ENCODE data around the gene RFX3. TPM values are rescaled to one million over a fixed set of nuclear protein-coding genes. Genes with fewer than 3 reads are reported as not detected.

The RFX3 gene
- total and polyA plus RNA-seq, 2 of the 13 experiments (the other 11 are each of a cell fraction or from before 2014, with no cell fraction given), result 2.7 to 5.3 TPM

DNA sequence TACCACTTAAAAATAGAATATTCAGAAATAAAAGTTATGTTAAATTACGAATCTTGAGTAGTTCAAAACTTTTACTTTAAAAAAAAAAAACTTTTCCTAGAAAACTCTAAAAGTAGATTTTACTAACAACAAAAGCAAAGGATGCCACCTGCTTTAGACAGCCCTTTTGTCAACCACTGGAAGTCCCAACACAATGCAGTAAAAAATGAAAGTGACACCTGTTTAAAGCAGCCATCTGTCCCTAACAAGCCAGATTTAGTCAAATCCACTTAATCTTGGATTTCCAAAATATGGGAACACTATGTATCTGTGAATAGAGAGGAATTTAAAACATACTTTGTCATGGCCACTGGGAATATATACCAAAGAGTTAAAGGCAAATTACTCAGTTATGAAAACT lies 3.8 kb downstream of the RFX3 start:
- TF ChIP-seq ZNF597 (CRISPR knock-in tag; IDR thresholded peaks at IDR 0.05), result no peak
- TF ChIP-seq, protein P1, sequence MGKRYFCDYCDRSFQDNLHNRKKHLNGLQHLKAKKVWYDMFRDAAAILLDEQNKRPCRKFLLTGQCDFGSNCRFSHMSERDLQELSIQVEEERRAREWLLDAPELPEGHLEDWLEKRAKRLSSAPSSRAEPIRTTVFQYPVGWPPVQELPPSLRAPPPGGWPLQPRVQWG (CRISPR knock-in tag; IDR thresholded peaks at IDR 0.05; ENCODE audit: borderline replicate concordance, low read depth), result no peak
- no peak for TF ChIP-seq DPF2 (CRISPR knock-in tag; IDR thresholded peaks at IDR 0.05; ENCODE audit: borderline replicate concordance, low read depth)
- no peak for TF ChIP-seq NR2C2 (CRISPR knock-in tag; IDR thresholded peaks at IDR 0.05; ENCODE audit: borderline replicate concordance)
- ChIA-PET POLR2A (no interaction called here), CTCF (ENCODE audit: low intra/inter-chr PET ratio, low total read pairs) (no interaction called here)
- in situ Hi-C loops (cut with HindIII; ENCODE audit: extremely low pct_ligation_motif_present, low pct_unique_long_range_greater_than_20kb) (loop anchor here (25.0 kb wide), 1 partner anchor 685 kb away; the partner anchor contains the start of gene PUM3), intact Hi-C loops (cut with micrococcal nuclease; ENCODE audit: unreplicated experiment) (loop anchor here (5.0 to 10.0 kb wide), 2 partner anchors 55 to 783 kb away; partner anchors contain the start of gene GLIS3)
- H3K9ac ChIP-seq (ENCODE audit: insufficient read depth, low read depth, low read length), result no peak overlapping the region
- peaks cover 47% of the 10 kb centered on the region for H3K79me2 ChIP-seq (ENCODE audit: insufficient read depth, low read length)
- ATAC-seq (no peak), FAIRE-seq (no peak), DNase-seq (ENCODE audit: low spot score) (no peak)
- H3K4me2 ChIP-seq (ENCODE audit: low read depth, low read length), result peak overlapping the region; percentile 9; the same call in 1 of the 2 replicates
- no TSS peak for BruUV-seq (replicated peaks)
- no peak overlapping the region for H2AFZ ChIP-seq (ENCODE audit: low read length)
- H4K20me1 ChIP-seq (ENCODE audit: insufficient read depth, low read length), result no peaks in the 10 kb centered on the region
- no peaks in the 10 kb centered on the region for H3K36me3 ChIP-seq (replicated peaks in 1 of 2; ENCODE audit: control insufficient read depth in 1 of 2, insufficient read depth in 2 of 2, low read length in 2 of 2)
- WGBS (ENCODE audit: low lambda C conversion rate), result 90% methylated on average over 1 of the region's 1 CpG
- peaks cover 30% of the 10 kb centered on the region for H3K4me1 ChIP-seq (ENCODE audit: insufficient read depth, low read length)
- H3K4me3 ChIP-seq (replicated peaks in 1 of 3; ENCODE audit: insufficient read depth in 1 of 3, low read depth in 2 of 3, low read length in 3 of 3), result no peak overlapping the region
- H3K27me3 ChIP-seq (ENCODE audit: control insufficient read depth in 1 of 2, insufficient read depth in 2 of 2, low read length in 2 of 2), result no peaks in the 10 kb centered on the region; a peak in 1 of 5 replicates
- H3K9me3 ChIP-seq (ENCODE audit: low read length), result no peaks in the 10 kb centered on the region
- no peak overlapping the region for H3K27ac ChIP-seq (ENCODE audit: extremely low read length, insufficient read depth, low read length)

DNA sequence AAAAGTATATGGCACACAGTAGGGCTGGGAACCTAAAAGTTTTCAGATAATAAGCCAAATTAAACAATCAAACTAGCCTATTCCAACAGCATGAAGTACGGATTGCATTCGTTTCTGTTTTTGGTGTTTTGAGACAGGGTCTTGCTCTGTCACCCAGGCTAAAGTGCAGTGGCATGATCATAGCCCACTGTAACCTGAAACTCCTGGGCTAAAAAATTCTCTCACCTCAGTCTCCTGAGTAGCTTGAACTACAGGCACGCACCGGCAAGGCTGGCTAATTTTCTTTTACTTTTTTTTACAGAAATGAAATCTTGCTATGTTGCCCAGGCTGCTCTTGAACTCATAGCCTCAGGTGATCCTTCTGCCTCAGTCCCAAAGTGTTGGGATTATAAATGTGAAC lies 5.2 kb downstream of the RFX3 start:
- H3K27ac ChIP-seq (ENCODE audit: extremely low read length, insufficient read depth, low read length), result peak overlapping the region; percentile 53
- DNase-seq (ENCODE audit: low spot score), result peak; percentile 7
- FAIRE-seq, result no peak
- peaks cover 44% of the 10 kb centered on the region for H3K79me2 ChIP-seq (ENCODE audit: insufficient read depth, low read length)
- ATAC-seq, result peak; percentile 50; the same call in 2 of the 3 replicates
- WGBS (ENCODE audit: low lambda C conversion rate), result 46% methylated on average over 4 of the region's 4 CpGs
- 0 out of 2 replicates have a peak overlapping the region, but pooled peaks have one; percentile 8 for H3K4me2 ChIP-seq (ENCODE audit: low read depth, low read length)
- in situ Hi-C loops (cut with HindIII; ENCODE audit: extremely low pct_ligation_motif_present, low pct_unique_long_range_greater_than_20kb), result loop anchor here (25.0 kb wide), 1 partner anchor 683 kb away; the partner anchor contains the start of gene PUM3
- intact Hi-C loops (cut with micrococcal nuclease; ENCODE audit: unreplicated experiment), result loop anchor here (5.0 to 10.0 kb wide), 2 partner anchors 53 to 784 kb away; partner anchors contain the start of gene GLIS3
- no peaks in the 10 kb centered on the region for H4K20me1 ChIP-seq (ENCODE audit: insufficient read depth, low read length)
- H3K4me1 ChIP-seq (ENCODE audit: insufficient read depth, low read length), result peaks cover 30% of the 10 kb centered on the region
- H3K9me3 ChIP-seq (ENCODE audit: low read length), result no peaks in the 10 kb centered on the region
- CTCF ChIA-PET (ENCODE audit: low intra/inter-chr PET ratio, low total read pairs), result no interaction called here
- H3K36me3 ChIP-seq (replicated peaks in 1 of 2; ENCODE audit: control insufficient read depth in 1 of 2, insufficient read depth in 2 of 2, low read length in 2 of 2), result no peaks in the 10 kb centered on the region
- H3K27me3 ChIP-seq (ENCODE audit: control insufficient read depth in 1 of 2, insufficient read depth in 2 of 2, low read length in 2 of 2), result no peaks in the 10 kb centered on the region
- BruUV-seq (replicated peaks), result no TSS peak
- H3K4me3 ChIP-seq (replicated peaks in 1 of 3; ENCODE audit: insufficient read depth in 1 of 3, low read depth in 2 of 3, low read length in 3 of 3), result no peak overlapping the region
- POLR2A ChIA-PET, result no interaction called here
- H3K9ac ChIP-seq (ENCODE audit: insufficient read depth, low read depth, low read length), result no peak overlapping the region
- H2AFZ ChIP-seq (ENCODE audit: low read length), result no peak overlapping the region
- TF ChIP-seq, protein P2, sequence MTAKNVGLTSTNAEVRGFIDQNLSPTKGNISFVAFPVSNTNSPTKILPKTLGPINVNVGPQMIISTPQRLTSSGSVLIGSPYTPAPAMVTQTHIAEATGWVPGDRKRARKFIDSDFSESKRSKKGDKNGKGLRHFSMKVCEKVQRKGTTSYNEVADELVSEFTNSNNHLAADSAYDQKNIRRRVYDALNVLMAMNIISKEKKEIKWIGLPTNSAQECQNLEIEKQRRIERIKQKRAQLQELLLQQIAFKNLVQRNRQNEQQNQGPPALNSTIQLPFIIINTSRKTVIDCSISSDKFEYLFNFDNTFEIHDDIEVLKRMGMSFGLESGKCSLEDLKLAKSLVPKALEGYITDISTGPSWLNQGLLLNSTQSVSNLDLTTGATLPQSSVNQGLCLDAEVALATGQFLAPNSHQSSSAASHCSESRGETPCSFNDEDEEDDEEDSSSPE (CRISPR knock-in tag; IDR thresholded peaks at IDR 0.05), result no peak
- TF ChIP-seq CAMTA2 (CRISPR knock-in tag; IDR thresholded peaks at IDR 0.05; ENCODE audit: borderline replicate concordance), result no peak
- TF ChIP-seq ZBTB38 (CRISPR knock-in tag; IDR thresholded peaks at IDR 0.05), result no peak
- no peak for TF ChIP-seq ZMAT3 (CRISPR knock-in tag; conservative IDR thresholded peaks at IDR 0.05)
- no peak for TF ChIP-seq RFXANK (CRISPR knock-in tag; IDR thresholded peaks at IDR 0.05)
- TF ChIP-seq SIX4 (CRISPR knock-in tag; IDR thresholded peaks at IDR 0.05), result peak; percentile 54; the same call in 1 of the 2 replicates
- TF ChIP-seq ZNF770 (CRISPR knock-in tag; IDR thresholded peaks at IDR 0.05), result no peak
- no peak for TF ChIP-seq NFIB (CRISPR knock-in tag; IDR thresholded peaks at IDR 0.05; ENCODE audit: borderline replicate concordance)
- TF ChIP-seq HNF4A (CRISPR knock-in tag; IDR thresholded peaks at IDR 0.05), result peak; percentile 28; the same call in 1 of the 2 replicates
- TF ChIP-seq FOXM1 (CRISPR knock-in tag; IDR thresholded peaks at IDR 0.05), result no peak

Measured in HepG2 (cell line).